Tibial artery (tissue), 4 donors: Measurements from ENCODE around the gene VEGFA.

Experiments
- DNase-seq, 2 donors: peaks; one replicate each; pipeline ENCODE4 v3.0.0-alpha.2; 2019
- H3K27ac ChIP-seq, 2 donors: fragments of 200-600 bp; sonication (generic) in 1 of 2; 1 replicate in 1 of 2; 2 replicates in 1 of 2; pipeline ENCODE4 v1.5.1; 2018 to 2019; ENCODE audit warnings: mild to moderate bottlenecking in 1 of 2
- H3K27me3 ChIP-seq, 2 donors: fragments of 200-600 bp; sonication (generic) in 1 of 2; one replicate each; pipeline versions ENCODE4 v1.5.1 to v1.6.0; 2016 to 2019
- H3K36me3 ChIP-seq, 3 donors: fragments of 200-600 bp; sonication (generic) in 2 of 3; one replicate each; pipeline ENCODE4 v1.5.1; 2016 to 2019; ENCODE audit warnings: mild to moderate bottlenecking in 2 of 3
- H3K4me1 ChIP-seq, 4 donors: fragments of 200-600 bp; sonication (generic) in 2 of 4; 1 replicate in 3 of 4; 2 replicates in 1 of 4; pipeline ENCODE4 v1.5.1; 2016 to 2019
- H3K4me3 ChIP-seq, 2 donors: fragments of 200-600 bp; sonication (generic) in 1 of 2; 1 replicate in 1 of 2; 2 replicates in 1 of 2; pipeline ENCODE4 v1.5.1; 2018 to 2019; ENCODE audit warnings: mild to moderate bottlenecking in 2 of 2
- H3K9me3 ChIP-seq, 3 donors: fragments of 200-600 bp; sonication (generic) in 1 of 3; one replicate each; pipeline ENCODE4 v1.5.1; 2016 to 2019
- CTCF ChIP-seq, 2 experiments: fragments of 200-600 bp in 1 of 2; fragments of 450-650 bp in 1 of 2; IDR thresholded peaks; one replicate each; pipeline ENCODE4 v1.5.1; 2017 to 2019; ENCODE audit warnings: antibody characterized with exemption in 2 of 2, mild to moderate bottlenecking in 1 of 2, moderate library complexity in 1 of 2
- intact Hi-C: fragments of 100-400 bp; cut with DNase I; formaldehyde crosslinking; loops from one replicate; pipeline ENCODE4 v1.15.0; 2023; ENCODE audit warnings: low total_unique reads

The VEGFA gene

GRCh38 chr6:43835872-43836419, 65.9 kb downstream of the VEGFA start:
- Histone ChIP-seq H3K27ac (no peak overlapping the region), H3K36me3 (no peaks in the 10 kb centered on the region), H3K9me3 (no peaks in the 10 kb centered on the region), H3K4me3 (no peak overlapping the region), H3K4me1 (no peaks in the 10 kb centered on the region), H3K27me3 (peaks cover 0 to 11% of the 10 kb centered on the region in 2 donors)
- no peak for TF ChIP-seq CTCF (IDR thresholded peaks at IDR 0.05)
- no peak for DNase-seq
- intact Hi-C loops: no loop called here
